WERI-Rb-1 (cell line): ENCODE measurements around the gene TTLL8.

Experiments used
- DNase-seq: peaks from one replicate; pipeline ENCODE4 v3.0.0-alpha.2; 2020
- H3K27ac ChIP-seq: fragments of 250-450 bp; sonication (Bioruptor Pico); 2 replicates; pipeline ENCODE4 v1.5.1; 2020; ENCODE audit warnings: mild to moderate bottlenecking, moderate library complexity
- H3K27me3 ChIP-seq: fragments of 250-450 bp; sonication (Bioruptor Pico); 2 replicates; pipeline ENCODE4 v1.5.1; 2021; ENCODE audit warnings: mild to moderate bottlenecking, low read depth, moderate library complexity; ENCODE audit not compliant: insufficient read depth, severe bottlenecking
- H3K36me3 ChIP-seq: fragments of 250-450 bp; sonication (Bioruptor Pico); 2 replicates; pipeline ENCODE4 v1.5.1; 2020; ENCODE audit warnings: mild to moderate bottlenecking, moderate library complexity
- H3K4me3 ChIP-seq: 2 replicates; pipeline ENCODE4 v1.5.1; 2011; ENCODE audit warnings: low read depth, mild to moderate bottlenecking, control low read depth, low read length
- H3K9me3 ChIP-seq: fragments of 250-450 bp; sonication (Bioruptor Pico); 2 replicates; pipeline ENCODE4 v1.5.1; 2021; ENCODE audit warnings: mild to moderate bottlenecking, moderate library complexity; ENCODE audit not compliant: severe bottlenecking
- TF ChIP-seq, protein P1 (sequence below): IDR thresholded peaks from 2 replicates; pipeline ENCODE4 v1.5.1; 2011; ENCODE audit warnings: low read depth, mild to moderate bottlenecking, control low read depth, inconsistent platforms, low read length

The TTLL8 gene

DNA sequence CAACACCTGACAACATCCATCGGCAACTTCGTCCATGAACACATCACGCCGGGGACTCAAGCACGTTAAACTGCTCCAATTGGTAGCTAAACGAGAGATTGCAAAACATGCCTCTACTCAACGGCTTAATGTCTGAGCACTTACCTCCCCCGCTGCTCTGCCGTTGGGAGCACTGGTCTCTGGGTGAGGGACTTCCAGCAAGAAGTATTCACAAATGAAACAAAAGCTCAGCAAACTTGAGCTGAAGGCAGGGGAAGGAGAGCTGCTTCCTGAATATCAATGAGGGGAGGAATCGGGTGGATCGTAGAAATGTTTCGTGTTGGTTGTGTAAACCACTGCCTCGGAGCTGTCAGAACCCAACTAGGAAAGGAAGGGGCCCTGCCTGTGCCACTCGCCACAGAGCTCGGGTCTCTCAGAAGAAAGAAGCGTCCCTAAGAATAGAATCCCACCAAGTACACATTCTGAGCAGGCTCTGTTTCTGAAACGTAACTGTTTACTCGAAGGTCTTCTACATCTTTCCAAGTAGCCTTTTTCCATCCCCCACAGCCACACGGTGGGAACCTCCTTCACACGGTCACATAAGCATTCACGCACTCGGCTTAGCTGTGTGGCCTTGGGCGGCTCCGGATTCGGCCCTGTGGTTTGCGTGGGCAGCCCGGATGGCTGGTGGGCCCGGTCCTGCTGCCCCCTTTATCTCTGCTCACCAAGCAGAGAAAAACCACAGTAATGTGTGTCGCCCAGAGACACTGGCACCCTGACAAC lies 27.3 kb upstream of the TTLL8 start, which contains the start of gene MLC1:
MLC1 (minus strand) TSS at position 216 of the 762 bp plus-strand sequence. CDS start 524 bp downstream, outside the sequence.
- Histone ChIP-seq H3K36me3 (no peaks in the 10 kb centered on the region), H3K9me3 (no peaks in the 10 kb centered on the region), H3K27ac (peak within 1 kb of the TSS; percentile 39; the same call in 1 of the 2 replicates), H3K27me3 (no peaks in the 10 kb centered on the region), H3K4me3 (no peak within 1 kb of the TSS)
- DNase-seq: no peak
- TF ChIP-seq, protein P1, sequence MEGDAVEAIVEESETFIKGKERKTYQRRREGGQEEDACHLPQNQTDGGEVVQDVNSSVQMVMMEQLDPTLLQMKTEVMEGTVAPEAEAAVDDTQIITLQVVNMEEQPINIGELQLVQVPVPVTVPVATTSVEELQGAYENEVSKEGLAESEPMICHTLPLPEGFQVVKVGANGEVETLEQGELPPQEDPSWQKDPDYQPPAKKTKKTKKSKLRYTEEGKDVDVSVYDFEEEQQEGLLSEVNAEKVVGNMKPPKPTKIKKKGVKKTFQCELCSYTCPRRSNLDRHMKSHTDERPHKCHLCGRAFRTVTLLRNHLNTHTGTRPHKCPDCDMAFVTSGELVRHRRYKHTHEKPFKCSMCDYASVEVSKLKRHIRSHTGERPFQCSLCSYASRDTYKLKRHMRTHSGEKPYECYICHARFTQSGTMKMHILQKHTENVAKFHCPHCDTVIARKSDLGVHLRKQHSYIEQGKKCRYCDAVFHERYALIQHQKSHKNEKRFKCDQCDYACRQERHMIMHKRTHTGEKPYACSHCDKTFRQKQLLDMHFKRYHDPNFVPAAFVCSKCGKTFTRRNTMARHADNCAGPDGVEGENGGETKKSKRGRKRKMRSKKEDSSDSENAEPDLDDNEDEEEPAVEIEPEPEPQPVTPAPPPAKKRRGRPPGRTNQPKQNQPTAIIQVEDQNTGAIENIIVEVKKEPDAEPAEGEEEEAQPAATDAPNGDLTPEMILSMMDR: no peak

DNA sequence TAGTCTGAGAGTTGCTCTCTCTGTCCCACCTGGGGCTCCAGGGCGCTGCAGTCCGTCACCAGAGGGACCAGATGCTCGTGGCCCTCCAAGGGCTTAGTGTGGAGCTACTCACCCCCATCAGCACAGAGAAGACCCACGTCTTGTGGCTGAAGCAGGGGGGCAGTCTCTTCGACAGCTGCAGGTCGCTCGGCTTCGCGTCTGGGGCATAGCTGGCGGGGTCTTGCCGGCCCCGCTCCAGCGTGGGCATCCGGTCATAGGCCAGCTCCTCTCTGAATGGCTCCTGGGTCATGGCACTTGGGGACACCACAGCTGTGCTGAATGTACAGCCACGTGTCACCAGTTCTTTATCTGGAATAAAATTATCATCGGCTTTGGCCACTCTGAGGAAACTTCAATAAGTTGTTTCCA lies 26.5 kb upstream of the TTLL8 start:
- DNase-seq: no peak
- Histone ChIP-seq H3K9me3 (no peaks in the 10 kb centered on the region), H3K36me3 (no peaks in the 10 kb centered on the region), H3K27ac (no peak overlapping the region), H3K4me3 (no peak overlapping the region), H3K27me3 (no peaks in the 10 kb centered on the region)
- TF ChIP-seq, protein P1: no peak

DNA sequence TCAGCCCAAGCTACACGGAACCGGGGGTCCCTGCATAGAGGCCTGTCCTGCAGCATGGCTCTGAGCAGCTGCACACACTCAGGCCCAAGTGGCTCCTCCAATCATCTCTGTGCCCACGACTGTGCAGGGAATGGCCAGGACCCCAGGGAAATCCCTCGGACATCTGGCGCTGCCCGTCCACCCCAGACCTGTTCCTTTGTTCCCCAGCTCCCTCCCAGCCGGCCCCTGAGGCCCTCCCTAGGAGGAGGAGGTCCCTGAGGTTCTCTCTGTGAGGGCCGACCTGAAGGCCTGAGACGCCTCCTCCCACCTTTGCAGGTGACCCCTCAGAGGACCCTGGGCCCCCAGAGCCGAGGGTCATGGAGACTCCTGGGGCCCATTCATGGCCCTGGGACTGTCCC lies 26.0 kb upstream of the TTLL8 start:
- TF ChIP-seq, protein P1: no peak
- no peak for DNase-seq
- Histone ChIP-seq H3K27ac (peak overlapping the region; percentile 39; the same call in 1 of the 2 replicates), H3K27me3 (no peaks in the 10 kb centered on the region), H3K9me3 (no peaks in the 10 kb centered on the region), H3K36me3 (no peaks in the 10 kb centered on the region), H3K4me3 (no peak overlapping the region)

DNA sequence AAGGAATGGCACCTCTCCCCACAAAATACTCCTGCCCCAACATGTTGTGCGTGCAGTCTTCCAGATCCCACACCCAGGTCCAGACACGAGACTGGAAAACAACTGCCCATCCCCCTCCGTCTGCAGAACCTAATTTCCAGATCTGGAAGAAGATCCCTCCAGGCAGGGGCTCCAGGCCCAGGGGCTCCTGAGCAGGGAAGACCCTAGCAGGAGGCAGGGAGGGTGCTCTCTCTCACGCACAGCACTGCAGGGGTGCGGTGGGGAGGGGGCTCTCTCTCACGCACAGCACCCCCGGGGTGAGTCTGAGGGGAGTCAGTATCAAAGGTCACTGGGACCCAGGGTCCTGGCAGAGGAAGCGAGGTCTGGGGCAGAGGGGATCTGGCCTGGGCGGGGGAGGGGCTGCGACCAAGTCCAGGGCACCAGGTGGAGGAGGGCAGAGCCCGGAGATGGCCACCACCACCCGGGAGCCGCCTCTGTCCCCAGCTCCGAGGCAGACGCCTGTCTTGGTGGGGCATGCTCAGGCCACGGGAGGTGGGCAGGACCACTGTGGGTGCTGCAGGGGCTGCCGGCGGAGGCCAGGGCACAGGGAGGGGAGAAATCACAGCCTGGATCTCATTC lies 25.5 kb upstream of the TTLL8 start:
- H3K4me3 ChIP-seq: no peak overlapping the region

DNA sequence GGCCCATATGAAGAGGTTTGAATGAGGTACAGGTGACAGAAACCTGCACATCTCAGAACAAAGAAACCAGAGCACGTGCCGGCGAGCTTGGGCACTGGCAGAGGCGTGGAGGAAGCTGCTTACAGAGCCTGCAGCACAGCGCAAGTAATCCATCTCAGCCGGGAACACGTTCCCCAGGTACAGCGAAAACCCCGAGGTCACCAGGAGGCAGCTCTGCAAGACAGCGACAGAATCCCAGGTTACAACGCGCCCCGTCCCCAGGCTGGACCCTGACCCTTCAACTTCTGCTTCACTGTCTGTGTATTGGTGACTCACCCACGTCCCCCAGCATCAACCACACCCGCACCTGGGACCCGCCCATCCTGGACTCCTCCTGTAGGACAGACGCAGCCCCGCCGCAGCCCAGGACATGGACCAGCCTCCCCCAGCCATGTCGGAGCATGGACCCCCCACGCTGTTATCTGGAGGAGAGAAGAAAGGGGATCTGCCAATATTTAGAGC lies 24.9 kb upstream of the TTLL8 start:
- TF ChIP-seq, protein P1: no peak
- H3K27me3 ChIP-seq: no peaks in the 10 kb centered on the region
- no peaks in the 10 kb centered on the region for H3K9me3 ChIP-seq
- H3K4me3 ChIP-seq: no peak overlapping the region
- DNase-seq: no peak
- no peak overlapping the region for H3K27ac ChIP-seq
- no peaks in the 10 kb centered on the region for H3K36me3 ChIP-seq

More for the DNA sequence above, 25.5 kb upstream of the TTLL8 start:
- Histone ChIP-seq H3K9me3 (no peaks in the 10 kb centered on the region), H3K27ac (peak overlapping the region; percentile 39; the same call in 1 of the 2 replicates), H3K27me3 (no peaks in the 10 kb centered on the region), H3K36me3 (no peaks in the 10 kb centered on the region)
- DNase-seq: no peak
- TF ChIP-seq, protein P1: no peak
